GM18502 (cell line): ENCODE results near the gene CRPPA.
A peak's percentile ranks its signal among the peaks of the same experiment; 100 is the strongest.
"Not testable (repeated sequence)": the region's sequence is repeated elsewhere in the genome, so short reads cannot be mapped to it uniquely, and the experiment has no call there.

ENCODE experiments used
- ATAC-seq: cut with Tn5 transposase; IDR thresholded peaks from one replicate; pipeline ENCODE4 v1.9.1; 2021; ENCODE audit warnings: mild to moderate bottlenecking; ENCODE audit not compliant: unreplicated experiment, poor library complexity

CRPPA gene

DNA sequence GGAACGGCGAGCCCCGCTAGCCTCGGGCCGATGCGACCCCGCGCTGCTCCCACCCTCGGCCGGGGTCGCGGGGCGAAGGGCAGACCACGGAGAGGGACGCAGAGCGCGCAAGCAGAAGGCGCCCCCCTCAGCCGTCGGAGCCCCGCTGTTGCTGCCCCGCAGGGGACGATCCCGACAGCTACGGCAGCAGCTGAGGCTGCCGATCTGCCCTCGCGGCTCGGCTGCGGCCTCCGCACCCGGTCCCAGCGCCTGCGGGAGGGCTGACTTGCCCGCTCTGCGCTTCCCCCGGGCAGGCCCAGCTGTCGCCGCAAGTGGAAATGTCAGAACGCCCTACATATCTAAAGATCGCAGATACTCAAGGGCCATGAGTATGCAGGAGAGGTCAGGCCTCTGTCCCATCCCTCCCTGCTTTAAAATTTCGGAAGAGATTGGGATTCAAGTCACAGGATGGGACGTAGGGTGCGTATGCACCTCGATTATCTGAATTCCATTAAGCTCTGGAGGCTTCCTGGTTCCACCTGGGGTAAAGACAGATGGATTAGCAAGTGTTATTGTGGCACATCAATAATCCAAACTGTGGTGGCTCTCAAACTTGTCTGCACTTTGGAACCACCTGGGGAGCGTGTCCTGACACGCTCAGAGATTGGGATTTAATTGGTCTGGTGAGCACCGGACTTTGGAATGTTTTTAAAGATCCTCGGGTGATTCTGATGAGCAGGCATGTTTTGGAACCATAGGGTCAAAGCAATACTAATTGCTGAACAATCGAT, at the start of gene CRPPA:
CRPPA (minus strand) TSS at position 206 of the 770 bp plus-strand sequence. CDS start 216 bp downstream, outside the sequence.
- ATAC-seq, result peak; percentile 36

DNA sequence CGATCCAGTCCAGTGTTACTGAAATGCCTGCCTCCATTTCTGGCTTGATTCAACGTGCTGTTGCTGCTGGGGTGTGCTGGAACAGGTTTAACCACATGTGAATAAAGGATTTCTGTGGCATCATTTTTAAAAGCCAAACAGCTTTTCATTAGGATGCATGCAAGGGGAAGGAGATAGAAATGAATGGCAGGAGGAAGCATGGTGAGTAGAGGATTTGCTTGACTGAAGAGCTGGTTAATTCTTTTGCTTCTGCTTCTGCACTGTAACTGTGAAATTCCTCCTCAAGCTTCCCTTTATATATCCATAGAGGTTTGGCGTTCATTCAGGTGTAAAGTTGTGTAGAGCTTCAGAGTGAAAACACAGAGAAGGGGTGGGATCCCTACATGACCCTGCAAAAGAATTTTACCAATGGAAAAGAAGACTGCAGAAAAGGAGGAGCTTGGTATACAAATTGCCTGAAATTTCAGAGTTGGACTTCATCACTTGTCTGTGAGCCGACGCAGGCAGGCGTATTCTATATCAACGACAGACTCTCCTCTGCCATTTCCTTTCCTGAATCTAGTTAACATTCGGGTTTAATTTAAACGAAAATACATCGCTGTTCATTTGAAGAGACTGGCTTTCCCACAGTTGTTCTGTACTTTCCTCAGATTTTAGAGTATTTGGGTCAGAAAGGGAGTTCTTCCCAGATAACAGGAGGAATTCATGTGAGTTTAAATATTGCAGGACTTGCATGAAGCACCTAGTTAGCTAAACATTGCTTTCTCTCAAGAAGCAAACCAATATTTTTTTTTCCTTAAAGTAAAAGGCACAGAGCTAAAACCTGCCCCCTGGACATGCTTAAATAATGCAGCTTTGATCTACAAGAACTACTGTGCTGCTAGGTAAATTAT, 44.4 kb upstream of the CRPPA start, which contains the start of gene SOSTDC1:
SOSTDC1 (minus strand) TSS at position 270 of the 893 bp plus-strand sequence; CDS start at position 200, 70 bp downstream.
- ATAC-seq, result no peak

DNA sequence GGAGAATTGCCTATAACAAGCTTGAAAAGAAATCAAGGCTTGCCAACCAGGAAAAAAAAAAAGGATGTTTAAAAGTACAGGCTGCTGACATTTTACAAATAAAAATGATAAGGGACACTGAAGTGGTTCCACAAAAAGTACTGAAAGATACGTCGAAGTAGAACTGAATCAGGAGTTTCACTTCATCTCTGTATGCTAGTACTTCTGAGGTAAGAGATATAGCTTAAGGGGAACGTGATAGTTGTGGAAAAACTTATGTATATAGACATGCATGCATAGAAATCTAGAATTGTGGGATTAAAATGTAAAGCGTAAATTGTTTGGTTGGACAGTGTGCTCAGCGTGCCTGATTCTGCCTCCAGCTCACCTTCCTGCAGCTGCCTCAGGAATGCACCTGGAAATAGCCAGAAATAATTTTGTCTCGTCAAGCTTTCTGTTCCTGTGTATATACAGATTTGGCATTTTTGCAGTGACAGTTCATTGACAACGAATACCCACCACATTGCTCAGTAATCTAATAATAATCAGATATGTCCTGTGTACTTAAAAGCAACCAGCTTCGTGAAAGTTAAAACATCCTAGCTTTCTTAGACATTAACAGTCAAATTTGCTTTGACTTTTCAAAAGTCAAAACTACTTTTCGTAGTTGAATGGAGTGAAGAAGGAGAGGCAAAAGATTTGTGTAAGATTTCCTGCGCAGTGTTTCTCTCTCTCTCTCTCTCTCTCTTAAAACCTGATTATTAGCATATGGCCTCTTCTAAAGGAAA, 42.8 kb upstream of the CRPPA start:
- no peak for ATAC-seq

DNA sequence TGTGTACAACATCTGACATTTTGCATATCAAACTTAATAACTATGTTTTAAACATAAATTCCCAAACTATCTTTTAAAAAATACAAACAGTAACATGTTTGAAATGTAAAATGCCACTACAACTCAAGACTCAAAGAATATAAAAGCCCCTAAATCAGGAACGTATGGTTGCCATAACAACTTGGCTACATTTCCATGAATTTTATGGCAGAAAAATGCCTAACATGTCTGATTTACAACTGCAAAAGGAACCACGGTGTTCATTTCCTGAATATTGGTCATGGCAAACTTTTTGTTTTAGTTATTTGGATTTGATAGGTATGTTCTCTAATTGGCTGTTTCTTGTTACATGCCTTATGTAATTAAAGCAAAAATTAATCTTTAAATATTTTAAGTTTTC, 42.2 kb upstream of the CRPPA start:
- no peak for ATAC-seq

DNA sequence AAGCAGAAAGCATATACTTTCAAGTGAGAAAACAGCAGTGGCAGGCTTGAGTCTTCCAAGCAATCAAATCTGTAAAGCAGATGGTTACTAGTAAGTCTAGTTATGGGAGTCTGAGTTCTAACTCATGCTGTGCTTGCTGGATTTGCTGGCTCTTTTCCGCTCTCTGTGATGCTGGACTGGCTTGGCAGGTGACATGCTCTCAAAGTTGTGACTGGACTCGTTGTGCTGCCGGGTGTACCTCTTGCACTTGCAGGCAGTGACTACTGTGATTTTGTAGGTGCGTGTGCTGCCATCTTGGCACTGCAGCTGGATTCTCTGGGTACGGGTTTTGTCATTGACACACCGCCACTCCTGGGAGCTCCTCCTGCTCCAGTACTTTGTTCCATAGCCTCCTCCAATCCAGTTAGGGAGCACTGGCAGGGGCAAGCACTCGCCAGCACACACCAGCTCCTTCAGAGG, 41.1 kb upstream of the CRPPA start:
- no peak for ATAC-seq

DNA sequence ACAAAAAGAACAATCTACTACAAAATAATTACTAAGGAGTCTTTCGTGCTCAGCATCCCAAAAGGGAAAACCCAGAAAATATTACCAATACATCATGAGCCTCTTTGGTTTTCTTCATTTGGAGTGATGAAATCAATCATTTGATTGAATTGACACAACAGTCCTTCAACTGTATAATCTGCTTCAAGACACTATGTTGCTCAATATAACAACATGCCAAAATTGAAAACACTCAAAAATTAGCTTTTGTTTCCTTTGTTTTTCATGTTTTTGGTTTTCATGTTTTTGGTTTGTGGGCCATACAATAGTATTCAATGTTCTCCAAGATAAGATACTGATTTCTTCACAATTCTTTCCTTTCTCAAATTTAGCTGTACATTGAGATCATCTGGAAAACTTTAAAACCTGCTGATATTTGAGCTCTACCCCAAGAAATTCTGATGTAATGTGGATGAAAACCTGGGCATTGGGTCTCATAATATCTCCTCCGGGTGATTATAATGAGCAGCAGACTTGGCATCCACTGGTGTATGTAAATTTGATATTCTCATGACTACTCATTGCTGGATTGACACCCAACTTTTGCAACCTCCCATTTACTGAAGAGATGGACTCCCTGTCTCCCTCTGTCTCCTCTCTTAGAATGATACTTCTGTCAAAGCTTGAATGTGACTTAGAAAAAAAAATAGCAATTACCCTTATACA, 39.6 kb upstream of the CRPPA start:
- no peak for ATAC-seq

DNA sequence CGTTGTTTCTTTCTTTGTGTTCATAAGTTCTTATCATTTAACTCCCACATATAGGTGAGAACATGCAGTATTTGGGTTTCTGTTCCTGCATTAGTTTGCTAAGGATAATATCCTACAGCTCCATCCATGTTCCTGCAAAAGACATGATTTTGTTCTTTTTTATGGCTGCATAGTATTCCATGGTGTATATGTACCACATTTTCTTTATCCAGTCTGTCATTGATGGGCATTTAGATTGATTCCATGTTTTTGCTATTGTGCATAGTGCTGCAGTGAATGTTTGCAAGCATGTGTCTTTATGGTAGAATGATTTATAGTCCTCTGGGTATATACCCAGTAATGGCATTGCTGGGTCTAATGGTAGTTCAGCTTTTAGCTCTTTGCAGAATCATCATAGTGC, 35.0 kb upstream of the CRPPA start:
- not testable (repeated sequence) for ATAC-seq

DNA sequence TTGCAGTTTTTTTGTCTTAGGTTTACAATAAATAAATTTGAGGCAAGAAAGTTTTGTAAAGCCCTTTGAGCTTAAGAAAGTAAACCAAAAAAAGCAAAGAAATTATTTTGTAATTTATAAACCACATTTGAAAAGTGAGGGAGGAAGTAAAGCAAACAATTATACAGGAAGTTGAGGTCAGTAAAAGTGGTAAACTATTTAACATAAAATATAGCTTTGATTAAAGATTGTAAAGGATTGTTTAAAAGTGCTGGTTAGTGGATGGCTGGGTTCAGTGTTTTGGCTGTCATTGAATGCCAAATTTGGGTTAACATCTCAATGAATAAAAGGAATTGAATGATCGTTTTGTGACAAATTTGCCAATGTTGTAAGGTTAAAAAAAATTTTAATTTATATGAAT, 34.3 kb upstream of the CRPPA start:
- ATAC-seq, result no peak

DNA sequence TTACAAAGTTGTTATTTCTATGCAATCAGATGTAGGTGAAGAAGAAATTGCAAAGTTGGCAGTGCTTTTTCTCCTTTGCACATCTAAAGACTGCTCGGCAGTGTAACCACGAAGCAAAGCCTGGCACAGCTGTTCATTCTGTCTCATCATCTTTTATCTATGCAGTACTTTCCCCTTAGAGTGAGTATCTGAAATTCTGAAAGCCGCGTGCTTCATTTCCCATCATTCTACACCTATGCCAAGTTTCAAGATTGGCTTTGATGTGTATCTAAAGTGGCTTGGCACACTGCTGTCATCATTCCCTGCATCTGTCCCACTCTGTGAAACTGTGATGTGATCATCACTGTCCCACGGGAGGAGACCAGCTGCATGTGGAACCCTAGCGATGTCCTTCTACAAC, 29.0 kb upstream of the CRPPA start:
- ATAC-seq, result no peak

DNA sequence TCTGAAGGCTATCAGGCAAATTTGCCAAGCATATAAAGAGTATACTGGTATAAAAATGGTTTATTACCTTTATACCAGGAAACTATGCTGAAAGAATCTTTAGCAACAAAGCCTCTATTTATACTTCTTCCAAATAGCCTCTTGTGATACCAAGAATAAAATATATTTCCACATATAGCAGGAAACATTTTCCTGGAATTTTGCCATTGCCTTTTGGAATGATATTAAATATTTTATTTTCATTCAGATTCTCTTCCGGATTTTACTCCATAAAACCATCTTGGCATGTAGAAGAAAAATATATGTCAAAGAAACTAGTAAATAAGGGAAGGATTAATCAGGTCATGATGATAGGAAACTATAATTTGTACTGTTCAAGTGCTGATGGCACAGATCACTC, 26.5 kb upstream of the CRPPA start:
- ATAC-seq, result no peak

DNA sequence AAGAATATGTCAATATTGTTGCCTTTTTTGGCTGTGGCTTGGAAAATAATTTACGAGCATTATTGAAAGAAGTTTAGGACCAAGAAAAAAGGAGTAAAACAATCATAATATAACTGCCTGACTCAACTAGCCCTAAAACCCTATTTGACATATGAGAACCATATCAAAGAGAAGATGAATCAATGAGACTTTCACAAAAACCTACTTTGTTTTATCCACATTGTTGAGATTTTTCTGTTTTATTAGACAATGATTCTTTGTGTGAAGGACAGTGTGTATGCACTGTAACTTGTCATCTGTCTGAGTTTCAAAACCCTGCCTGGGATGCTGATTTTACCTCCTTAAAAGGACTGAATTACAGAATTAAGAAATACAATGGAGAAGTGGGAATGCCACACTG, 25.2 kb upstream of the CRPPA start:
- ATAC-seq, result no peak

DNA sequence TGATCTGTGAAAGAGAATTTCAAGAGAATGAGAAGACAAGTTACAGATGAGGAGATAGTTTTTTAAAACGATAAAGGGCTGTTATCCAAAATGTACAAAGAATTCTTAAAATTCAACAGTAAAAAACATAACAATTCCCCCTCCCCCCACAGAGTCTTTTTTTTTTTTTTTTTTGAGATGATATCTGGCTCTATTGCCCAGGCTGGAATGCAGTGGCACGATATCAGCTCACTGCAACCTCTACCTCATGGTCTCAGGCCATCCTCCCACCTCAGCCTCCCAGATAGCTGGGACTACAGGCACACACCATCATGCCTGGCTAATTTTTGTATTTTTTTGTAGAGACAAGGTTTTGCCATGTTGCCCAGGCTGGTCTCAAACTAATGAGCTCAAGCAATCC, 22.5 kb upstream of the CRPPA start:
- ATAC-seq, result not testable (repeated sequence)

DNA sequence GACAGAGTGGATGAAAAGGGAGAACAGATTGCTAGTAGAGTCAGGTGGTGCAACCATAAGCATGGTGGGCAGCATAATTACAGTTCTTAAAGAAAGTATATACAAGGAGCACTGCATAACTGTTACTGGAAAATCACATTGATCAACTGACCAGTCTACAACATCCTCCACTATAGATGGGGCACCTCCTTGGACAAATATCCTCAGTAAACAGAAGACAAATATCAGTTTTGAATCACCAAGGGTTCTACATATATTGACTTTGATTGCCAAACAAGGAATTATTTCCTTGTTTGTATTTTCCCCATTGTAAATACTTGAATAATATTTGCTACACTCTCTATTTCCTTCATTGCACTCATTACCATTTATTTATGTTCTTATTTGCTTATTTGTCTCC, 17.6 kb upstream of the CRPPA start:
- no peak for ATAC-seq

DNA sequence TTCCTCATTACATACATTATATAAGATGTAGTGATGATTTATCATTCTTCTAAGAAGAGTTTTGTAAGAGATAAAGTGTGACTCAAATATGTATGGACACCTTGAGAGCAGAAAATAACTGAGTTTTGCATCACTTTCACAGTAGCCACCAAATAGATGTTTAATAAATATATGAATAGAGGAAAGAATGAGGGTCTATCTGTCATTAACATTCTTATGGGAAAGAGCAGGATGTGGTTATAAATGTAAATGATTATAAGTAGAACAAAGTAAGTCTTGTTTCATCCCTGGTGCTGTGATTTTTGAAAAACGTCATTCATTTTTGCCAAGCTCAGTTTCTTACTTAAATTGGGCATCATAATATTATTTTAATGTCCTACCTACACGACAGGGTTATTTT, 15.0 kb upstream of the CRPPA start:
- ATAC-seq, result no peak

DNA sequence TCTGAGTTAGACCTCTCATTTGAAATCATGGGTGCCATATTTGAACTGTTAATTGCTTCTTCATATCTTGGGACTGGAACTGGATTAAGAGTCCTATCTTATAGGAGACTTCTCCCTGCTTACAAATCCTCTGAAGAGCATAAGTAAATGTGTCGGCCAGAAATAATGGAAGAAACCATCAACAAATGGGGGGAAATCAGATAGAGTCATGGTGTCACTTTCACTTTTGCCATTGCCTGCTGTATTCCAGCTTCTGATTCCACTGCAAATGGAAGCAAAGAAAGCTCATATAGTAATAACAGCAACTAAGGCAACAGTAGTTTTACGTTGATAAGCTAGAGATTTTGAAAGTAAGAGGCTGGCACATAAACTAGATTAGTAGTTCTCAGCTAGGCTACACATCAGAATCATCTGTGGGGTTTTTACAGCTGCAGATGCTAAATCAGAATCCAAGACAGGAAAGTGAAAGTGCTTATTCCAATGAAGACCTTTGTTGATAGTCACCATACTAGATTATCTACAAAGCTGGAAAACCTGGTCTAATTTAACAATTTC, 12.3 kb upstream of the CRPPA start:
- ATAC-seq, result no peak

DNA sequence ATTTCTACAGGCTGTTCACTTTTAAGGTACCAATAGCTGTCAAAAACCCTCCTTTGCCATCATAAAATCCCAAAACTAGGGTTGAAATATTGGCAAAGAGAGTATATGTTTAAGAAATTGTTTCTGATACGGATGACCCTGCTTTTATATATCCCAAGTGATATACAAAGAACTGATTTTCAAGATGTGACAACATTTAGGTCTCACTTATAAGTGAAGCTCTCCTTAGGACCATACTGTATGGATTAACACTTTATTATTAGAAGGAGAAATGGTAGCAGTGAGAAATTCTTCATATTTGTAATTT, 11.0 kb upstream of the CRPPA start:
- no peak for ATAC-seq

DNA sequence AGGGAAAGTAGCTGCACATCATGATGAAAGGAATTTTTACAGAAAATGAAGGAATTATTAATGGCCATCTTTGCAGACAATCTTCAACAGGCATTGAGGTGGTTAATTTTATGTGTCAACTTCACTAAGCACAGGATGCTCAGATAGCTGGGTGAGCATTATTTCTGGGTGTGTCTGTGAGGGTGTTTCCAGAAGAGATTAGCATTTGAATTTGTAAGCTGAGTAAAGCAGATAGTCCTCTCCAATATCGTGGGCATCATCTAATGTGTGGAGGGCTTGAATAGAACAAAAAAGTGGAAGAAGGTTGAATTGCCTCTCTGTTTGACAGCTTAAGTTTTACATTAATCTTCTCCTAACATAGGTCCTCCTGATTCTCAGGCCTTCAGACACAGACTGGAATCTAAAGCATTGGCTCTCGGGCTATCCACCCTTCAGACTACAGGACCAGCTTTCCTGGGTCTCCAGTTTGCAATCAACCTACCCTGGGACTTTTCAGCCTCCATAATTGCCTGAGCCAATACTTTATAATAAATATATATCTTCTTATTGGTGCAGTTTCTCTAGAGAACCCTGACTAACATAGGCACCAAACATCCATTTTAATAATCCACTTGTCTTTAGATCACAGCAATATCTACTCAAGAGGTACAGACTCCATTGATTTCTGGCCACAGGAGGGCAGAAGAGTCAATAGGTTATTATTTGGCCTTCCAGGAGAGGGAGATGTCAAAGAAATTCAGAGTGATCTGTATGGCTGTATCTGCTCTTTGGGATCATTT, 10.5 kb upstream of the CRPPA start:
- ATAC-seq, result peak; percentile 78

DNA sequence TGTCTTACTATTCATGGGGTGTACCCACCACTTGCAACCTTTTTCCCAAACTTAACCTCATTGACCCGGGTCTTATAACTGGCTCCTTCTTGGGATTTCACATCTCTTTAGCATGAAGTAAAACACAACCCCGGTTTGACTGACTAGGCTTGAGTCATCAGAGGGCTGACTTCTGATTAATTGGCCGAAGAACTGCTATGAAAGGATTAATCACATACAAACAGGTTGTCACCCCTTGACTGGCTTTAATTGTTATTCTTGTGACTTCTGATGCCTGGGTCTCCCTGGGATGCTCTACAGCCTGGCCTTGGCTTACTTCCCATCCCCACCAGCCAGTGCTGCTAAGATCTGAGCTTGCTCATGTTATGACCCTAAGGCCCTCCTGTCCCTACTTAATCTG, 8.8 kb upstream of the CRPPA start:
- no peak for ATAC-seq

DNA sequence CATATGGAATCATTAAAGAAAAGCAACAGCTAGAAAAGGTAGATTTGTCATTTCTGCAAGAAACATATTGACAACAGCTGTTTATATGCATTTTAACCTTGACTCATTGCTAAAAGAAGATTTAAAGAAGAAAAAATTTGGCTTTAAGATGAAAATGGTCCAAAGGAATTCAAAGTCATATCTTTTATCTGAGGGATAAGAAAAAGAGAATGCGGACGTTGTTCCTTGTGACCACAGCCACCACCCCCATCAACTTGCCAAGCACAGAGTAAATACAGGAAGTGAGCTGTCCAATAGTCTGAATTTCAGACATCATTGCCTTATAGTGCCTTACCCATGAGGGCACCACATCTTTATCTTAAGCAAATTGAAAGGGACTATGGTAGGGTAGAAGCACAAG, 7.3 kb upstream of the CRPPA start:
- no peak for ATAC-seq
